ENCODE results near the gene APBA1.

APBA1 gene

DNA sequence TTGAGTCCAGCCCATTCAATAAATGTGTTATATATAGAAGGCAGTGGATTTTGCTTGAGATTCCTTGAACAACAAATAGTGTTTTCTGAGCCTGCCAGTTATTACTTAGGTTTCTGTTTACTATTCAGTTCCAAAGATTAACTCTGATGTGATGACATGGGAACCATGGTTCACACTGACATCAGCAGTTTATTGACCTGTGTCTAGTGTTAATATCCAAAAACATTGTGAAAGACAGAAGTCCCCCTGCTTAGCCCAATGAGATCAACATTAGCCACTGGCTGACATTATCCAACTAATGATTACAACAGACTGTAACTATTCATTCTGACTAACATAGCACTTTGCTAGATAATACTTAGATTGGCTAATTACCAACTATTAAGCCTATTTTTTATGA is 14.9 kb downstream of the APBA1 start:
- no peak for DNase-seq (ENCODE audit: low read depth in 2 of 2)

GRCh38 chr9:69655065-69655464 is 17.1 kb downstream of the APBA1 start:
- DNase-seq (ENCODE audit: low read depth in 2 of 2), result no peak

GRCh38 chr9:69653261-69653660 is 18.9 kb downstream of the APBA1 start:
- DNase-seq (ENCODE audit: low read depth in 2 of 2), result no peak

- DNase-seq (ENCODE audit: low read depth in 2 of 2), result peak; percentile 67 to 73
These were observed 22.5 kb downstream of the APBA1 start for GRCh38 chr9:69649566-69650250.

GRCh38 chr9:69647804-69648203 is 24.4 kb downstream of the APBA1 start:
- DNase-seq (ENCODE audit: low read depth in 2 of 2), result no peak

- DNase-seq (ENCODE audit: low read depth in 2 of 2), result no peak
These were observed 25.4 kb downstream of the APBA1 start for GRCh38 chr9:69646810-69647209.

DNA sequence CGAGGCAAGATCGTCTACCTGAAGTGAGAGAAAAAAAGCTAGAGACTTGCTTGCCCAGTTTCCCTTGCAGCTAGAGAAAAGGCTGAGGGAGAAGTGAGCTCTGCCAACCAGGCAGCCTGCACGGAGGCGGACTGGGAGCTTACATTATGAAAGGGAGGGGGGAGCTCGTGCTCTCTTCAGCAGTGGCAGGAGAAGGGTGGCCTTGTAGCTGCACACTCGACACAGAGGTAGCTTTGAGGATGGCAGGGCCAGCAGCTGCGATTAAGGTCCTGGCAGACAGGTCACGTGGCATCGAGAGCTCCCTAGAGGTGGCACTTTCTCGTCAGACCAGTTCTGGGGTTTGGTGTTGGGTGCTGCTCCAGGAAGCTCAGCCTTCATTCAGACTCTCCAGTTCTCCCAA is 26.7 kb downstream of the APBA1 start:
- no peak for DNase-seq (ENCODE audit: low read depth in 2 of 2)

DNA sequence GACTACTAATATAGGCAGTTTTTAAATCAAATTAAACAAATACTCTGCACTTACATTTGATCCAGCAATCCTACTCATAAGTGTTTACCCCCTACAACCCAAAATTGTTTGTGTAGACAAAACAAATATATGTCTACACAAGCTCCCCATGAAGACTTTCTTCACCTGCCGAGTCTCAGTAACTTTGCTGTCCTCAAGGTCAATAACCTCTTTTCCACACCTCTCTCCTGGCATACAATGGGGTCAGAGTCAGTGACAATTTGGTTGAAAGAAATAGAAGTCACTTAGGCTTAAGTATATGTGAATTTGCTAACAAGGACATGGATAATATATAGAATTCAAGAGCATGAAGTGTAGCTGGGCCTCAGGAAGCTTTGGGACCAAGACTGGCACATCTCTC is 29.1 kb downstream of the APBA1 start:
- DNase-seq (ENCODE audit: low read depth in 2 of 2), result no peak

GRCh38 chr9:69637817-69638200 is 34.4 kb downstream of the APBA1 start:
- DNase-seq (ENCODE audit: low read depth in 2 of 2), result peak; percentile 22 to 23

DNA sequence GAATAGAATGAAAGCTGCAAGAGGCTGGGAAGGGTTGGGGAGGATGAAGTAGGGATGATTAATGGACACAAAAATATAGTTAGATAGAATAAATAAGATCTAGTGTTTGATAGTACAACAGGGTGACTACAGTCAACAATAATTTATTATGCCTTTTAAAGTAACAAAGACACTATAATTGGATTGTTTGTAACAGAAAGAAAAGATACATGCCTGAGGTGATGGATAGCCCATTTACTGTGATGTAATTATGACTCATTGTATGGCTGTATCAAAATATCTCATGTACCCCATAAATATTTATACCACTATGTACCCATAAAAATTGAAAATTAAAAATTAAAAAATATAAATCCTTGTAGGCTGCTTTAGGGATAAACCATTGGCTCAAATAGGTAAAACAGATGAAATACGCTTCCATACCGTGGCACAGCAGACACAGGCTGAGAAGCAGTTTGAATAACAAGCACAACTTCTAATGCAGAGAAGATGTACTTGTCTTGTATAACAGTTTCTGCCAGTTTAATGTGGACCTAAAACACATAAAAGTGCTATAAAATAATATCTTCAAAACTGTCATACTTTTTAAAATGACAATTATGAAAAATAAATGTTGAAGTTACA is 34.9 kb downstream of the APBA1 start:
- DNase-seq (ENCODE audit: low read depth in 2 of 2), result no peak

GRCh38 chr9:69633716-69634115 is 38.5 kb downstream of the APBA1 start:
- no peak for DNase-seq (ENCODE audit: low read depth in 2 of 2)

DNA sequence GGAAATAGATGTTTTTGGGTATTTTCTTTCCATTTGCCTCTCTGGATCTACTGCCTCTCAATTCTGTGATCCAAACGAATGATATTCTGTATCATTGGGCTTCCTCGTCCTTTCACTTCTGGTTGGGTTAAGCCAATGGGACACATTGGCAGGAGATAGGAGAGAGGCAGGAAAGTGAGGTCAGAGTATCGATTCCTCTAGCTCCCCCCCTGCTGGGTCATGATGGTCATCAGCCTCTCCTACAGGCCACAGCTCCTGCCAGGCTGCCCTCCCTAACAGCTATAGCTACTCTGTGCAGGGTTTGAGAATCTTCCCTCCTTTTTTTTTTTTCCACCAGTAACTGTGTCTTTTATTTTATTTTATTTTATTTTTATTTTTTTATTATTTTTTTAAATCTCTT is 39.4 kb downstream of the APBA1 start:
- no peak for DNase-seq (ENCODE audit: low read depth in 2 of 2)

DNA sequence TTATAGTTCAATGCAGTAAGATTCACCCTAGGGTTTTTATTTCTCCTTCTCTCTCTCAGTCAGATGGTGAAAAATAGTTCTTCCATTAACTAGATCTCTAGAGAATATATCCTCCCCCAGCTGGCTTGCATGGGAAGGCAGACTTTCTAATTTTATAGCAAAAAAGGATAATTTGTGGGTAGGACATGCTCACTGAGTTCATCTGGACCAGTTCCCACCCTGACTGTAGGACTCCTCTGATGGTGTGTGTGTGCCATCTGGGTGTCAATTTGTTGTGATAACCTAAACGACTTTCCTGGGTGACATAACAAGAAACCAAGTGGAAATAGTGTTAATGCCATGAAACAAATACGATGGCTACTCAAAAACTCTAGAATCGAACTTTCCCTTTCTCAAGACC is 44.9 kb downstream of the APBA1 start:
- DNase-seq (ENCODE audit: low read depth in 2 of 2), result no peak

- DNase-seq (ENCODE audit: low read depth in 2 of 2), result no peak
These were observed 48.9 kb downstream of the APBA1 start for GRCh38 chr9:69623276-69623675.

DNA sequence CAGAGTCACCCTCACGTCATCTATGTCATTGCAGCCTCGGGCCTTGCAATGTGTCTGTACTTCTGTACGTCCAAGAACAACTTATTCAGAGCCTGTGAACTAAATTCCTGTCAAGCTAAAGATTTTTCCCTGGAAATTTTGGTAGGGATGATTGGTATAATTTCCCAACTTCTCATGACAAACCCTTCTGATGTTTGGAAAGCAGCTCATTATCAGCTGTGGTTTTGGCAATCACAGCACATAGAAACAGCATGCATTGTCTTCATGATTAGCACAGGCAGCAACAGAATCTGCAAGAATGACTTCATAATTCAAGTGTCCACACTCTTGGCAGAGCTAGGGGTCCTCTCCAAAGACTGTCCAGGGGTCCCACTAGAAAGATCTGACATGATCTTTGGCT is 49.5 kb downstream of the APBA1 start:
- peak; percentile 25 to 26 for DNase-seq (ENCODE audit: low read depth in 2 of 2)

- no peak for DNase-seq (ENCODE audit: low read depth in 2 of 2)
These were observed 50.3 kb downstream of the APBA1 start for GRCh38 chr9:69621730-69622460.

DNA sequence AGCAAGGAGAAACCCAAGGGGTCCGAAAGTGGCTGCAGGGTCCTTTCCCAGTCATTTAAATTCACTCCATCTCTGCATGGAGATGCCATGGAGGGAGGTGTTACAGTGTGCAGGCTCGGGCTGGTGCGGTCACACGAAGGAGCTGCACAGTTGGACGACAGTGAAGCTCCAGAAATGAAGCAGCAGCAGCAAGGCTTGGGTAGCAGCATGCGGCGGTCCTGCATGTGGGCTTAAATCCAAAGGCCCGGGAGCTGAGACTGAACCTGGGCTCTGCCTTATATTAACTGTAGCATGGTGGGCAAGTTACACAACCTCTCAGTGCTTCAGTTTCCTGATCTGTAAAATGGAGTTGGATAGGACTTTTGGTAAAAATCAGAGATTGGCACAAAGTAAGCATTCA is 51.4 kb downstream of the APBA1 start:
- DNase-seq (ENCODE audit: low read depth in 2 of 2), result no peak

GRCh38 chr9:69619233-69619632 is 52.9 kb downstream of the APBA1 start:
- no peak for DNase-seq (ENCODE audit: low read depth in 2 of 2)

DNA sequence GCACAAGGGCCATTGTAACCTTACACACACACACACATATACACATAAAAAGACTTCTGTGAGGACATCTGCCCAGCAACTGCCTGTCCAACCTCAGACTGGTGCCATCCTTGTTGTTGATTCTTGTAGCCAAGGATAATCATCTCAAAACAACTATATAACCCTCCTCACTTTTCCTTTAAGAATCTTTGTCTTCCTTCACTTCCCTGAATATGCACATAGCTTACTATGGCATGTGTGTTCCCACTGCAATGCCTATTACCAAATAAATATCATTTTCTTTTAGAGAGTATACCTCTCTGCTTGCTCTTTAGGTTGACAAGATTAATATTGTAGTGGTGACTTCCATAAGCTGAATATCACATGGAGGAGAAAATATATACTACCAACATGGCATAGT is 55.2 kb downstream of the APBA1 start:
- DNase-seq (ENCODE audit: low read depth in 2 of 2), result no peak

DNA sequence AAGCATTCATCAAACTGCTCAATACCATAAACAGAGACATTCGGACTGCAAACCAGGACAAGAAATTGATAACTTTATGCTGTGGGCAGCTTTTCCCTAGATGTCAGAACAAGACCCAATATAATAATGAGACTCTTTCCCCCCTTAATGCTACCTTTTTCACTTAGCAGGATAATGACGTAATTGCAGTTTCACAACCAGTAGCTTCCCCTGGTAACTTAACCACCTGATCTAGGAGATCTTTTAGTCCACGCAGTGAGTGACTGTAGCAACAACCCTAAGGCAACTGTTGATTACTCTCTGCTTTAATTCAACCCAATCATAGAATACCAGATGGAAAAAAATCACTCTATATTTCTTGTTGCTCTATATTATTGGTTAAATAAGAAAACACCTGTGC is 56.3 kb downstream of the APBA1 start:
- no peak for DNase-seq (ENCODE audit: low read depth in 2 of 2)

- DNase-seq (ENCODE audit: low read depth in 2 of 2), result no peak
These were observed 61.0 kb downstream of the APBA1 start for GRCh38 chr9:69611221-69611620.

- no peak for DNase-seq (ENCODE audit: low read depth in 2 of 2)
These were observed 63.0 kb downstream of the APBA1 start for GRCh38 chr9:69609156-69609555.

- DNase-seq (ENCODE audit: low read depth in 2 of 2), result no peak
These were observed 66.1 kb downstream of the APBA1 start for GRCh38 chr9:69606089-69606488.
